Adrenal gland (tissue), 12 donors: Measurements from ENCODE around the gene ANKFY1. TPM values are rescaled to one million over a fixed set of nuclear protein-coding genes. Genes with fewer than 3 reads are reported as not detected.

ENCODE experiments used
- DNase-seq, 7 donors: peaks; one replicate each; pipeline ENCODE4 v3.0.0-alpha.2; 2019 to 2020
- H3K27ac ChIP-seq, 5 donors: fragments of 200-600 bp; sonication (generic) in 4 of 5; 1 replicate in 3 of 5; 2 replicates in 2 of 5; pipeline versions ENCODE4 v1.5.1 to v1.8.0; 2016 to 2020; ENCODE audit warnings: mild to moderate bottlenecking in 1 of 5
- H3K27me3 ChIP-seq: fragments of 200-600 bp; 2 replicates; pipeline ENCODE4 v1.8.0; 2021
- H3K36me3 ChIP-seq, 2 donors: fragments of 200-600 bp; replicated peaks in 1 of 2; 1 replicate in 1 of 2; 2 replicates in 1 of 2; pipeline versions ENCODE4 v1.5.1 to v1.8.0; 2018 to 2022
- H3K4me1 ChIP-seq, 2 donors: fragments of 200-600 bp; replicated peaks in 1 of 2; 1 replicate in 1 of 2; 2 replicates in 1 of 2; pipeline versions ENCODE4 v1.5.1 to v1.8.0; 2018 to 2021
- H3K4me3 ChIP-seq, 4 donors: fragments of 200-600 bp; sonication (generic) in 3 of 4; one replicate each; pipeline ENCODE4 v1.5.1; 2016 to 2018
- H3K9me3 ChIP-seq, 3 donors: fragments of 200-600 bp; sonication (generic) in 1 of 3; replicated peaks in 1 of 3; 1 replicate in 2 of 3; 2 replicates in 1 of 3; pipeline versions ENCODE4 v1.5.1 to v1.8.0; 2016 to 2021
- POLR2A ChIP-seq, 2 donors: fragments of 450-650 bp; IDR thresholded peaks; one replicate each; pipeline ENCODE4 v1.6.1; 2017; ENCODE audit warnings: antibody characterized with exemption in 2 of 2, mild to moderate bottlenecking in 2 of 2, moderate library complexity in 1 of 2
- WGBS, 4 donors: extraction: QIAGEN DNeasy Blood & Tissue Kit in 2 of 4; methylation state at CpG; one replicate each; pipeline versions ENCODE4 v1.1.5 to v1.1.7; 2013 to 2017; 5-methylcytosine and 5-hydroxymethylcytosine counted together
- intact Hi-C, 2 donors: fragments of 100-400 bp; cut with DNase I; formaldehyde crosslinking; loops; one replicate each; pipeline versions ENCODE4 v1.14.1 to v1.15.0; 2022 to 2023
- polyA plus RNA-seq, 3 donors: library from polyadenylated mRNA; stranded (reverse); fragments of 200-250 nt in 2 of 3; fragments of 350-450 nt in 1 of 3; fragmentation: Illumina TruSeq in 1 of 3; extraction: RNeasy Lipid Tissue Mini Kit (QIAGEN cat#74804) in 1 of 3; gene quantifications; one replicate each; pipeline ENCODE4 v1.2.3, GENCODE V29; 2013 to 2014
- total RNA-seq, 9 donors: library from RNA; depleted of rRNA in 4 of 9; stranded (reverse); fragments of >200 nt in 4 of 9; fragments of 120-200 nt in 1 of 9; fragmentation: NEBNext Ultra II Directional in 1 of 9; extraction: Animal tissue kit (Norgen Biotek cat#: 25700) in 1 of 9; gene quantifications; one replicate each; pipeline versions ENCODE4 v1.1.0 to v1.2.4, GENCODE V29; 2013 to 2023
- TF ChIP-seq, protein P1 (sequence below), 6 experiments: fragments of 450-650 bp in 4 of 6; fragments of 200-600 bp in 2 of 6; sonication (generic) in 1 of 6; IDR thresholded peaks; 1 replicate in 5 of 6; 2 replicates in 1 of 6; pipeline versions ENCODE4 v1.5.1 to v1.8.0; 2016 to 2021; ENCODE audit warnings: antibody characterized with exemption in 6 of 6, mild to moderate bottlenecking in 2 of 6, moderate library complexity in 1 of 6
- donor health status: healthy with polysubstance abuse.
- donor health status: Bipolar disorder and iron deficiency.
- donor health status: DM: yes; HTN: yes; CAD: no.
- donor health status: DM: no; HTN: no; CAD: no.
- donor health status: DM: no; HTN: no; CAD: no.
- donor health status: DM: yes; HTN: yes; CAD: no.

Gene ANKFY1
- total and polyA plus RNA-seq, 12 donors: 14.8 to 91.0 (median 46.7) TPM

DNA sequence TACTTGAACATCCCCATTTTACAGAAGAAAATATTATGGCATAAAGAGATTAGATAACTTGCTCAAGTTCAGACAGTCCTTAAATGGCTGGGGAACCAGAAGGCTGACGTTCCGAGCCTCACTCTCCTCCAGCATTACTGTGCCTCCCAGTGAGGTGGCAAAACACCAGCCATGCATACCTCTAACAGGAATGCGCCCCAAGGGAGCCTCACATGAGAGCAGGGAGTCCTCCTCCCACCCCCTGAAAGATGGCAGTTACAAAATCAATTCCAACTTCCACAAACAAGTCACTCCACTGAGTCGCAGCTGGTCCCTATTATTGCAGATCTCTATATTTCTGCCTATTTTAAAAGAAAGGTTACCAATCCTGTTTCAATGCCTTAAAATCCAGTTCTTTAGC, 55.5 kb downstream of the ANKFY1 start:
- DNase-seq: no peak
- Histone ChIP-seq H3K4me3 (no peak overlapping the region), H3K36me3 (peaks cover 0 to 41% of the 10 kb centered on the region in 2 donors), H3K27ac (no peak overlapping the region), H3K4me1 (peaks cover 12 to 24% of the 10 kb centered on the region in 2 donors), H3K27me3 (no peaks in the 10 kb centered on the region), H3K9me3 (no peaks in the 10 kb centered on the region)
- intact Hi-C loops: no loop called here
- no peak for TF ChIP-seq POLR2A (IDR thresholded peaks at IDR 0.05)
- TF ChIP-seq, protein P1, sequence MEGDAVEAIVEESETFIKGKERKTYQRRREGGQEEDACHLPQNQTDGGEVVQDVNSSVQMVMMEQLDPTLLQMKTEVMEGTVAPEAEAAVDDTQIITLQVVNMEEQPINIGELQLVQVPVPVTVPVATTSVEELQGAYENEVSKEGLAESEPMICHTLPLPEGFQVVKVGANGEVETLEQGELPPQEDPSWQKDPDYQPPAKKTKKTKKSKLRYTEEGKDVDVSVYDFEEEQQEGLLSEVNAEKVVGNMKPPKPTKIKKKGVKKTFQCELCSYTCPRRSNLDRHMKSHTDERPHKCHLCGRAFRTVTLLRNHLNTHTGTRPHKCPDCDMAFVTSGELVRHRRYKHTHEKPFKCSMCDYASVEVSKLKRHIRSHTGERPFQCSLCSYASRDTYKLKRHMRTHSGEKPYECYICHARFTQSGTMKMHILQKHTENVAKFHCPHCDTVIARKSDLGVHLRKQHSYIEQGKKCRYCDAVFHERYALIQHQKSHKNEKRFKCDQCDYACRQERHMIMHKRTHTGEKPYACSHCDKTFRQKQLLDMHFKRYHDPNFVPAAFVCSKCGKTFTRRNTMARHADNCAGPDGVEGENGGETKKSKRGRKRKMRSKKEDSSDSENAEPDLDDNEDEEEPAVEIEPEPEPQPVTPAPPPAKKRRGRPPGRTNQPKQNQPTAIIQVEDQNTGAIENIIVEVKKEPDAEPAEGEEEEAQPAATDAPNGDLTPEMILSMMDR (IDR thresholded peaks at IDR 0.05): no peak
- 72 to 94% (median 84%) methylated on average over 4 of the region's 4 CpGs for WGBS, 4 donors

DNA sequence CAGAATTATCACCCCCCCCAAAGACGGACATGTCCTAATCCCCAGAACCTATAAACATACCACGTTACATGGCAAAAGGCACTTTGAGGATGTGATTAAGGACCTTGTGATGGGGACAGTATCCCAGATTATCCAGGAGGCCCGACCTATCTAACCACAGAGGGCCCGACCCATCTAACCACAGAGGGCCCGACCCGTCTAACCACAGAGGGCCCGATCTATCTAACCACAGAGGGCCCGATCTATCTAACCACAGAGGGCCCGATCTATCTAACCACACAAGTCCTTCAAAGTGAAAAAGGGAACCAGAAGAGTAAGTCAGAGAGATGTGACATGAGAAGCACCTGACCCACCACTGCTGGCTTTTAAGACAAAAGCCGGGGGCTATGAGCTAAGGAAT, 56.8 kb downstream of the ANKFY1 start:
- no peak for TF ChIP-seq POLR2A (IDR thresholded peaks at IDR 0.05)
- TF ChIP-seq, protein P1 (IDR thresholded peaks at IDR 0.05): no peak
- WGBS, 4 donors: 73 to 93% (median 75%) methylated on average over 10 of the region's 10 CpGs
- Histone ChIP-seq H3K36me3 (peaks cover 0 to 41% of the 10 kb centered on the region in 2 donors), H3K27ac (no peak overlapping the region), H3K9me3 (no peaks in the 10 kb centered on the region), H3K4me3 (no peak overlapping the region), H3K27me3 (no peaks in the 10 kb centered on the region), H3K4me1 (peaks cover 12 to 22% of the 10 kb centered on the region in 2 donors)
- intact Hi-C loops: no loop called here
- no peak for DNase-seq

- no peak for TF ChIP-seq POLR2A (IDR thresholded peaks at IDR 0.05)
- TF ChIP-seq, protein P1 (IDR thresholded peaks at IDR 0.05): no peak
- intact Hi-C loops: no loop called here
- no peak for DNase-seq
- H3K36me3 ChIP-seq: peaks cover 0 to 41% of the 10 kb centered on the region in 2 donors
- H3K9me3 ChIP-seq: no peaks in the 10 kb centered on the region
- peak overlapping the region in 1 of 5 donors; percentile 79 for H3K27ac ChIP-seq
- H3K27me3 ChIP-seq: no peaks in the 10 kb centered on the region
- WGBS, 4 donors: 68 to 70% (median 69%) methylated on average over 4 of the region's 4 CpGs
- H3K4me1 ChIP-seq: peaks cover 12 to 16% of the 10 kb centered on the region in 2 donors
- H3K4me3 ChIP-seq: no peak overlapping the region
These were observed 57.9 kb downstream of the ANKFY1 start for GRCh38 chr17:4205917-4206316.

DNA sequence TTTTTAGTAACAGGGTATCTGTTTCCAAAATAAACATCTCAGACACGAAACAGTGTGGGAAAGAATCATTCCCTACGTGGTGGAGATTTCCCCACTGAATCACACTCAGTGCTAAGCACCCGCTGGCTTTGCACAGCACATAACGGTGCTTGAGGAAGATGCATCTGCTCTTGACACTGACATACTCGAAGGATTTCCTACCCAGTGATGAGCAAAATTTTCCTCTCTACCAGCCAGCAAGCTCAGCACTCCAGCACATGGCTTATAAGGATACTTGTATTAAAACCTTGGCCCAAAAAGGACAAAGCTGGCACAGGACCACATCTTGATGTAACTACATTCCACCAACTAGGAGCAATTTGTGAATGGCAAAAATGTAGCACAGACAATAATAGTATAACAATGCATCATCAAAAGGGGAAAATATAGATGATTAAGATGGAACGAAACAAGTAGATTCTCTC, 59.0 kb downstream of the ANKFY1 start:
- TF ChIP-seq, protein P1 (IDR thresholded peaks at IDR 0.05): no peak
- peak in 1 of 2 donors; percentile 24 for TF ChIP-seq POLR2A (IDR thresholded peaks at IDR 0.05)
- peaks cover 0 to 47% of the 10 kb centered on the region in 2 donors for H3K36me3 ChIP-seq
- intact Hi-C loops: loop anchor here in 1 of 2 donors (5.0 kb wide), 1 partner anchor 208 kb away; no protein-coding TSS in a partner anchor
- peak; percentile 80 to 96 (median 90) for DNase-seq
- no peak overlapping the region for H3K4me3 ChIP-seq
- H3K4me1 ChIP-seq: peaks cover 12 to 16% of the 10 kb centered on the region in 2 donors
- H3K27ac ChIP-seq: peak overlapping the region in 4 of 5 donors; percentile 49 to 84 (median 76)
- WGBS, 4 donors: 27 to 37% (median 31%) methylated on average over 6 of the region's 6 CpGs
- no peaks in the 10 kb centered on the region for H3K9me3 ChIP-seq
- H3K27me3 ChIP-seq: no peaks in the 10 kb centered on the region
